ENCODE measurements around the gene B2M.
"Not testable (repeated sequence)": the region's sequence is repeated elsewhere in the genome, so short reads cannot be mapped to it uniquely, and the experiment has no call there.

The B2M gene

DNA sequence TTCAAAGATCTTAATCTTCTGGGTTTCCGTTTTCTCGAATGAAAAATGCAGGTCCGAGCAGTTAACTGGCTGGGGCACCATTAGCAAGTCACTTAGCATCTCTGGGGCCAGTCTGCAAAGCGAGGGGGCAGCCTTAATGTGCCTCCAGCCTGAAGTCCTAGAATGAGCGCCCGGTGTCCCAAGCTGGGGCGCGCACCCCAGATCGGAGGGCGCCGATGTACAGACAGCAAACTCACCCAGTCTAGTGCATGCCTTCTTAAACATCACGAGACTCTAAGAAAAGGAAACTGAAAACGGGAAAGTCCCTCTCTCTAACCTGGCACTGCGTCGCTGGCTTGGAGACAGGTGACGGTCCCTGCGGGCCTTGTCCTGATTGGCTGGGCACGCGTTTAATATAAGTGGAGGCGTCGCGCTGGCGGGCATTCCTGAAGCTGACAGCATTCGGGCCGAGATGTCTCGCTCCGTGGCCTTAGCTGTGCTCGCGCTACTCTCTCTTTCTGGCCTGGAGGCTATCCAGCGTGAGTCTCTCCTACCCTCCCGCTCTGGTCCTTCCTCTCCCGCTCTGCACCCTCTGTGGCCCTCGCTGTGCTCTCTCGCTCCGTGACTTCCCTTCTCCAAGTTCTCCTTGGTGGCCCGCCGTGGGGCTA is at the start of gene B2M, which contains the start of gene PATL2:
Gene B2M (plus strand): TSS at position 422 of the 647 bp plus-strand sequence. CDS start 30 bp downstream, at position 452.
Gene PATL2 (minus strand): TSS at position 228 of the 647 bp plus-strand sequence. CDS start 34,833 bp downstream, outside the sequence.
- DNase-seq, result peak; percentile 96 to 99 (median 99)

- peak in 2 of 3 donors; percentile 45 to 52 for DNase-seq
Observed at GRCh38 chr15:44661576-44661975, 49.7 kb upstream of the B2M start.

GRCh38 chr15:44662478-44663409 is 48.6 kb upstream of the B2M start:
- DNase-seq, result peak; percentile 75 to 94 (median 88)

DNA sequence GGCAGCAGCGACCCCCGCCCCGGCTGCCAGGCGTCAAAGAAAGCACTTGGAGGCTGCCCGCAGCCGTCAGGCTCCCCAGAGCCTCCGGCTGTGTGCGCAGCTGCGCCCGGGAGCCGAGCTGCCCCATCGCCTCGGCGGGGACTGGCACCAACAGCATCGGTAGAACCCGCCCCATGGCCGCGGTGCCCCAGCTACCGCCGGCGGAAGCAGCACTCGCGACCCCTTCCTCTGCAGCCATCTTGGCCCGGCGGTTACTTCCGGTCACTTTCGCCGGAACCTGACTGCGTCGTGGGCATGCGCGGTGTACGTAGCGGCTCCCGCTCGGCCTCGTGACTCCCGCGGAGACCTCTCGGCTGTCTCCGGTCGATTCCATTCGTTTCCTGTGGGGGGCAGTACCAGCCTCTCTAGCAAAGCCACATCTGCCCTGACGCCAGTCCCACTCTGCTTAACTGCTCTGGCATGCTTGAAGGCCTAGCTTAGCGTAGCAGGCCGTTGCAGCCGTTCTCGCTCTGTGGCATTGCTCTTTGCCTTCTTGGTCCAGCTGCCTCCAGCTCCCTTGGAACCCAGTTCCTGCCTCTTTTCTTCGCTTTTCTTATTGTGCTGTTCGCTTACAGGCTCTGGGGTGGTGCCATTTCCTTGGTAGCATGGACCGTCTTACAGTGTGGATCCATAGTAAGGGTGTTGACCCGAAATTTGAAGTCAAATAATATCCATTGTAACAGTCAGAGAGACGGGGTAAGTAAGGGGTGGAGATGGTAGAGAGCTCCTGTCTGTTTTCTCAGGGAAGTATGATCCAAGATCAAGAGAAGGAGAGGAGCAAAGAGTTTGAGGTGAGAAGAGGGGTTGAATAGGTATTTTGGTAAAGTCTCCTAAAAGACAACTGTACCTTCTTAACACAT is 47.7 kb upstream of the B2M start, which contains the start of gene SPG11:
Gene SPG11 (minus strand): TSS at position 253 of the 899 bp plus-strand sequence. CDS start 15 bp downstream, at position 238.
- peak; percentile 98 to 100 (median 99) for DNase-seq

GRCh38 chr15:44666210-44667038 is 44.9 kb upstream of the B2M start:
- DNase-seq, result peak; percentile 36 to 42 (median 42)

- DNase-seq, result no peak
Observed at GRCh38 chr15:44667039-44667360, 44.3 kb upstream of the B2M start.

DNA sequence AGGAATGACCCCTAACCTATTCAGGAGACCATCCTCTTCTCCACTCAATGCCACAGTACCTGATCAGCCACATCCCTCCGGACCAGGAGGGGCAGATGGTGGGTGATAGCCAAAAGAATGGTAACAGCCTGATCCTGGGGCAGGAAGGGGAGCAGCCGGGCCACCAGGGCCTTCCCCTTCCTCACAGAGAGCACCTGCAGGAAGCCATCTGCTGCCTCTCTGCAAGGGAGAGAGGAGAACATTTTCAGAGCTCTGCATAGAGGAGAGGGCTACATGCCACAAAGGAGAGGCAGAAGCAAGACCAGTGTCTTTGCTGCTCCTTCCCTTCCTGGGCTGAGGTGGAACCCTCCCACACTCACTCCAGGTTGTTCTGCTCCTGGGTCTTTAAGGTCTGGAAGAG is 42.4 kb upstream of the B2M start:
- DNase-seq, result no peak

- DNase-seq, result no peak
Observed at GRCh38 chr15:44670087-44670950, 41.0 kb upstream of the B2M start.

DNA sequence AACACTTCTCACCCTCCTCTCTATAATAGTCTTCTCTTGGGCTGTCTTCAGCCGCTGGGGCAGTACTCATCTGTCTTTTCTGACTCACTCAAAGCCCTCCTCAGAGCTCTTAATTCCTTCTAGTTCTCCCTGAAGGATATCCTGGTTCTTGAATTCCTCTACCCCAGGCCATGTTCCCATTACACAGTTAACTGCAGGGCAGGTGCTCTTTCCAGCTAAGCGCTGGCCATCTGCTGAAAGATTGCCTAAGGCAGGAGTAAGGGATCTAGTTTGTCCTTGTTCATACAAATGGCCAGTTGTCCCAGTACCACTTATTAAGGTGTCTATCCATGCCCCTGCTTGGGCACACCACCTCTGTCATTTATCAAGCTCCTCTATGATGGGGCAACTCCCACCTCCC is 37.7 kb upstream of the B2M start:
- no peak for DNase-seq

DNA sequence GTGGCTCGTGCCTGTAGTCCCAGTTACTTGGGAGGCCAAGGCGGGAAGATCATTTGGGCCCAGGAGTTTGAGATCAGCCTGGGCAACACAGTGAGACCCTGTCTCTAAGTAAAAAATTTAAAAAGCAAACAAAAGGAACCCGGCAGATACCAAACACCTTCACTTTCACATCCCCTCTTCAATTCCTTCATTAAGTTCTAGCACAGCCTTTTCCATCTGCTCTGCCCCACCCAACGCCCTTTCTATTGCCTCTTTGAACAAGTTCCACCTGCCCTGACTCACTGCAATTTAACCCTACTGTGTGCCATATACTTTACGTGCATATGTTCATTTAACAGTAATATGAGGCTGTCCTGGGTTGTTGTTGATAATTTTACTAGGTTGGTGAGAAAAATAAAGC is 35.4 kb upstream of the B2M start:
- DNase-seq, result no peak

- peak; percentile 22 to 59 (median 38) for DNase-seq
Observed at GRCh38 chr15:44676676-44677075, 34.6 kb upstream of the B2M start.

DNA sequence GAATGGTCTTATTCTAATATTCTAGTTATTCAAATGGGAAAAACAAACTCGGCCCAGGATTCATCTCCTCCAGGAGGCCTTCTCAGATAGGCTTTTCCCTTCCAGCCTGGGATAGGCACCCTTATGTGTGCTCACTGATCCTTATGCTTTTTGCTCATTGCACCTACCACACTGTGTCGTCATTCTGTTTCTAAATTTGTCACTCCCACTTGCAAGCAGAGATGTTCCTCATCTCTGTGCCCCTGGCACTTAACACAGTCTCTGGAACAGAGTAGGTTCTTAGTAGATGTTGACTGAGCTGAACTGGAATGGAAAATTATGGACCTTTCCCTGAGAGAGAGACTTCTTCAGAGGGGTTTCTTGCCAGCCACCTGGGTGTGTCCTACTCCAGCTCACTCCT is 29.1 kb upstream of the B2M start:
- peak; percentile 63 to 71 (median 69) for DNase-seq

GRCh38 chr15:44682809-44683682 is 28.3 kb upstream of the B2M start:
- peak; percentile 62 to 76 (median 65) for DNase-seq

DNA sequence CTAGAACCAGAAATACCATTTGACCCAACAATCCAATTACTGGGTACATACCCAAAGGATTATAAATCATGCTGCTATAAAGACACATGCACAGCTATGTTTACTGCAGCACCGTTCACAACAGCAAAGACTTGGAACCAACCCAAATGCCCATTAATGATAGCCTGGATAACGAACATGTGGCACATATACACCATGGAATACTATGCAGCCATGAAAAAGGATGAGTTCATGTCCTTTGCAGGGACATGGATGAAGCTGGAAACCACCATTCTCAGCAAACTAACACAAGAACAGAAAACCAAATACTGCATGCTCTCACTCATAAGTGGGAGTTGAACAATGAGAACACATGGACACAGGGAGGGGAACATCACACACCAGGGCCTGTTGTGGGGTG is 22.0 kb upstream of the B2M start:
- DNase-seq, result not testable (repeated sequence)

DNA sequence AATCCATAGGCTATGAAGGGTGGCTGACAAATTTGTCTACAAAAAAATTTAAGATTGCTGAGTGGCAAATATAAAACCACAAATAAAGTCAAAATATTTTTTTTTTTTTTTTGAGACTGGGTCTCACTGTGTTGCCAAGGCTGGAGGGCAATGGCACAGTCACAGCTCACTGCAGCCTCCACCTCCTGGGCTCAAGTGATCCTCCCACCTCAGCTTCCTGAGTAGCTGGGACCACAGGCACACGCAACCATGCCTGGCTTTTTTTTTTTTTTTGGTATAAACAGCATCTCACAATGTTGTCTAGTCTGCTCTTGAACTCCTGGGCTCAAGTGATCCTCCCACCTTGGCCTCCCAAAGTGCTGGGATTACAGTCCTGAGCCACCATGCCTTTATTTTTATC is 21.1 kb upstream of the B2M start:
- not testable (repeated sequence) for DNase-seq

- DNase-seq, result no peak
Observed at GRCh38 chr15:44692659-44693058, 18.7 kb upstream of the B2M start.

DNA sequence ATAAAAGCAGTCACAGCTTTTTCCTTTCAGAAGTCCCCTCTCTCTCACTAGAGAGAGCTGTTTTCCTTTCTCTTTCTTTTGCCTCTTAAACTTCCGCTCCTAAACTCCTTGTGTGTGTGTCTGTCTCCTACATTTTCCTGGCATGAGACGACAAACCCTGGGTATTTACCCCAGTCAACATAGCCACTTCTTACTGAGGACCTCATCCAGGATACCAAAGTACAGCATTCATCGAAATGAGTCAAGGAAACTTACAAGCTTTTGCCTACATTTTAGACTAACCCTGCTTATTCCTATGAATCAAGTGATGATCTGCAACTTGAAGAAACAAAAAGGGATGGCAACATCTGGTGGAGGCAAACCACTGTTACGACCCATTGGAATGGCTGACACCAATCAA is 16.9 kb upstream of the B2M start:
- no peak for DNase-seq

DNA sequence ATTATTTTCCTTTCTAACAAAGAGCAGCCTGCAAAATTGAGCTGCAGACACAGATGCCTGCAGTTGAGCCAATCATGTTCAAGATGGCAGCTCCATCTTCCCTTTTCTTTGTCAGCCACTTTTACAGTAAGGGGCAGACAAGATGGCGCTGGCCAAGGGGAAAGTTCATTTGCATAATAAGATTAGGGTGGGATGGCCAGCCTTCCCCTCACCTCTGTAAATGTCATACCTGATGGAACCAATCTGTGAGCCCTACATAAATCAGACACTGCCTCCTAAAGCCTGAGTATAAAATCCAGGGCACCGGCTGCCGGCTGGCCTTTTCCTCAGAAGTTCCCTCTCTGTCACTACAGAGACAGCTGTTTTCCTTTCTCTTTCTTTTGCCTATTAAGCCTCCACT is 16.0 kb upstream of the B2M start:
- no peak for DNase-seq

DNA sequence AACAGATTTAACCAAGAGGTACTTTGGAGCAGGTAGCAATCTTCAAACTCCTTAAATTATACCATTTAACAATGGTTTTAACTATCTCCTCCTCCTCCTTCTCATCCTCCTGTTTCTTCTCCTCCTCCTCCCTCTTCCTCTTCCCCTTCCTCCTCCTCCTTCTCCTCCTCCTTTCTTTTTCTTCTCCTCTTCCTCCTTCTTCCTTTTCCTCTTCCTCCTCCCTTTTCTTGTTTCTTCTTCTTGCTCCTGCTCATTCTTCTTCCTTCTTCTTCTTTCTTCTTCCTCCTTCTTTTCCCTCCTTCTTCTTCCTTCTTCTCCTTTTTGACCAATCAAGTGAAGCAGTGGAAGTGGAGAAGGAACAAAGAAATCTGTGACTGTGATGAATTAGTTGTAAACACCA is 14.3 kb upstream of the B2M start:
- DNase-seq, result no peak

GRCh38 chr15:44698641-44699040 is 12.7 kb upstream of the B2M start:
- peak; percentile 36 to 51 (median 51) for DNase-seq
